ENCODE results near the gene KIF16B.

KIF16B gene

GRCh38 chr20:16555754-16556153, 17.5 kb downstream of the KIF16B start:
- DNase-seq (ENCODE audit: low spot score): no peak

GRCh38 chr20:16554766-16555543, 18.3 kb downstream of the KIF16B start:
- no peak for DNase-seq (ENCODE audit: low spot score)

- no peak for DNase-seq (ENCODE audit: low spot score)
Measured at GRCh38 chr20:16553684-16554083, 19.6 kb downstream of the KIF16B start.

GRCh38 chr20:16553101-16553500, 20.1 kb downstream of the KIF16B start:
- no peak for DNase-seq (ENCODE audit: low spot score)

GRCh38 chr20:16552015-16552414, 21.2 kb downstream of the KIF16B start:
- DNase-seq (ENCODE audit: low spot score): no peak

- no peak for DNase-seq (ENCODE audit: low spot score)
Measured at GRCh38 chr20:16551607-16552006, 21.6 kb downstream of the KIF16B start.

GRCh38 chr20:16548068-16548672, 25.1 kb downstream of the KIF16B start:
- DNase-seq (ENCODE audit: low spot score): no peak

- DNase-seq (ENCODE audit: low spot score): no peak
Measured at GRCh38 chr20:16544949-16545348, 28.3 kb downstream of the KIF16B start.

- DNase-seq (ENCODE audit: low spot score): no peak
Measured at GRCh38 chr20:16542477-16542876, 30.8 kb downstream of the KIF16B start.

- no peak for DNase-seq (ENCODE audit: low spot score)
Measured at GRCh38 chr20:16541878-16542277, 31.4 kb downstream of the KIF16B start.

- no peak for DNase-seq (ENCODE audit: low spot score)
Measured at GRCh38 chr20:16541226-16541625, 32.0 kb downstream of the KIF16B start.

GRCh38 chr20:16539280-16540021, 33.8 kb downstream of the KIF16B start:
- no peak for DNase-seq (ENCODE audit: low spot score)

- no peak for DNase-seq (ENCODE audit: low spot score)
Measured at GRCh38 chr20:16538779-16539178, 34.5 kb downstream of the KIF16B start.

- DNase-seq (ENCODE audit: low spot score): no peak
Measured at GRCh38 chr20:16537918-16538317, 35.3 kb downstream of the KIF16B start.

- DNase-seq (ENCODE audit: low spot score): no peak
Measured at GRCh38 chr20:16537025-16537665, 36.1 kb downstream of the KIF16B start.

- DNase-seq (ENCODE audit: low spot score): no peak
Measured at GRCh38 chr20:16535277-16535676, 38.0 kb downstream of the KIF16B start.

GRCh38 chr20:16533502-16533901, 39.7 kb downstream of the KIF16B start:
- DNase-seq (ENCODE audit: low spot score): no peak

- DNase-seq (ENCODE audit: low spot score): no peak
Measured at GRCh38 chr20:16531485-16531884, 41.8 kb downstream of the KIF16B start.

- no peak for DNase-seq (ENCODE audit: low spot score)
Measured at GRCh38 chr20:16530201-16530681, 43.0 kb downstream of the KIF16B start.

GRCh38 chr20:16528078-16528477, 45.2 kb downstream of the KIF16B start:
- no peak for DNase-seq (ENCODE audit: low spot score)

GRCh38 chr20:16527438-16527837, 45.8 kb downstream of the KIF16B start:
- no peak for DNase-seq (ENCODE audit: low spot score)
